GM23248 (cell line): ENCODE results near the gene DTNA. TPM values are rescaled to one million over a fixed set of nuclear protein-coding genes. Genes with fewer than 3 reads are reported as not detected.

Experiments used
- DNase-seq: peaks from one replicate; pipeline ENCODE4 v3.0.0-alpha.2; 2015
- H2AFZ ChIP-seq: fragments of 200-600 bp; sonication (generic); 2 replicates; pipeline ENCODE4 v1.6.1; 2016; ENCODE audit warnings: antibody characterized with exemption
- H3F3A ChIP-seq: fragments of 200-600 bp; sonication (generic); 2 replicates; pipeline ENCODE4 v1.6.1; 2016; ENCODE audit warnings: mild to moderate bottlenecking, antibody characterized with exemption, mixed run types; ENCODE audit not compliant: insufficient read depth
- H3K27ac ChIP-seq: fragments of 200-600 bp; sonication (generic); 2 replicates; pipeline ENCODE4 v1.5.1; 2016; ENCODE audit warnings: mild to moderate bottlenecking
- H3K27me3 ChIP-seq: fragments of 200-600 bp; sonication (generic); replicated peaks from 2 replicates; pipeline ENCODE4 v1.6.1; 2016; ENCODE audit warnings: mild to moderate bottlenecking; ENCODE audit not compliant: insufficient read depth
- H3K36me3 ChIP-seq: fragments of 200-600 bp; sonication (generic); 2 replicates; pipeline ENCODE4 v1.6.1; 2016; ENCODE audit warnings: low read depth, mild to moderate bottlenecking
- H3K4me1 ChIP-seq: fragments of 200-600 bp; sonication (generic); 2 replicates; pipeline ENCODE4 v1.6.1; 2016; ENCODE audit warnings: mild to moderate bottlenecking; ENCODE audit not compliant: insufficient read depth
- H3K4me2 ChIP-seq: fragments of 200-600 bp; sonication (generic); one replicate; pipeline ENCODE4 v1.6.1; 2016; ENCODE audit warnings: mild to moderate bottlenecking; ENCODE audit not compliant: unreplicated experiment
- H3K4me3 ChIP-seq: fragments of 200-600 bp; sonication (generic); 2 replicates; pipeline ENCODE4 v1.5.1; 2016; ENCODE audit warnings: mild to moderate bottlenecking
- H3K79me2 ChIP-seq: fragments of 200-600 bp; sonication (generic); 2 replicates; pipeline ENCODE4 v1.6.1; 2016; ENCODE audit warnings: mild to moderate bottlenecking; ENCODE audit not compliant: insufficient read depth
- H3K9ac ChIP-seq: fragments of 200-600 bp; sonication (generic); 2 replicates; pipeline ENCODE4 v1.6.1; 2016; ENCODE audit warnings: mild to moderate bottlenecking
- H3K9me2 ChIP-seq: fragments of 200-600 bp; sonication (generic); 2 replicates; pipeline ENCODE4 v1.6.1; 2016; ENCODE audit warnings: mixed run types, mild to moderate bottlenecking, moderate library complexity; ENCODE audit not compliant: insufficient read depth
- H3K9me3 ChIP-seq: fragments of 200-600 bp; sonication (generic); one replicate; pipeline ENCODE4 v1.6.1; 2017; ENCODE audit warnings: low read depth
- H4K20me1 ChIP-seq: fragments of 200-600 bp; sonication (generic); 2 replicates; pipeline ENCODE4 v1.6.0; 2016; ENCODE audit not compliant: insufficient read depth
- EZH2 ChIP-seq: fragments of 200-600 bp; sonication (generic); IDR thresholded peaks from 2 replicates; pipeline ENCODE4 v1.6.1; 2018; ENCODE audit warnings: antibody characterized with exemption, mild to moderate bottlenecking; ENCODE audit not compliant: insufficient read depth, poor library complexity, severe bottlenecking
- EZH2phosphoT487 ChIP-seq: fragments of 200-600 bp; sonication (generic); IDR thresholded peaks from 2 replicates; pipeline ENCODE4 v1.6.1; 2018; ENCODE audit warnings: antibody characterized with exemption, moderate library complexity, mild to moderate bottlenecking, low read depth; ENCODE audit not compliant: insufficient read depth
- WGBS, 2 experiments: methylation state at CpG; one replicate each; pipeline ENCODE4 v1.1.6; 2015 to 2017; ENCODE audit warnings: low lambda C conversion rate in 2 of 2, low coverage in 1 of 2; ENCODE audit errors: missing lambda C conversion rate in 2 of 2; 5-methylcytosine and 5-hydroxymethylcytosine counted together
- in situ Hi-C: fragments of 300-500 bp; cut with MboI; formaldehyde crosslinking; loops from 2 replicates; pipeline ENCODE4 v1.15.0; 2020
- polyA plus RNA-seq: library from polyadenylated mRNA; unstranded; fragments of >200 nt; fragmentation: Nextera tagmentation; extraction: Ambion mirVana; gene quantifications from 2 replicates; pipeline ENCODE4 v1.2.1, GENCODE V29; 2016
- total RNA-seq: library from RNA; depleted of rRNA; stranded (reverse); fragments of >200 nt; shearing (Covaris generic); gene quantifications from 2 replicates; pipeline ENCODE4 v1.2.3, GENCODE V29; 2014

DTNA gene
- total and polyA plus RNA-seq, 2 experiments from 2014 or later: 4.2 to 5.5 TPM

DNA sequence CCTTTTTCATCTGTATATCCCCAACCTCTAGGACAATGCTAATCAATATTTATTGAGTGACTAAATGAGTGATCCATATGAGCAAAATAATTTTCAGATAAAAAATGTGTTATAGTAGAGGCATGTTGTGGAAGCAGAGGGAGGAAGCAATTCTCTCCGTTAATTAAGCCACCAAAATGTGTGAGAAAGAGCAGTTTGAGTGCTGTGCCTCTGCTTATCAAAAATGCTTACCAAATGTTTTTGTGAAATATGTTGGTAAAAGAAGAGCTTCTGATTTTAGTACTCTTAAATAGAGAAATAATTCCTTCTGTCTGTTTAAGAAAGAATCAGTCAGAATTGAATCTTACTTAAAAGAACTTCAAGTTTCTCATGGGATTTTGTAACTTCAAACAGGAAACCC lies 90.3 kb downstream of the DTNA start:
- Histone ChIP-seq H3K79me2 (no peaks in the 10 kb centered on the region), H3K27me3 (no peaks in the 10 kb centered on the region), H3F3A (peaks cover 8% of the 10 kb centered on the region; the same call in 1 of the 2 replicates), H3K9me2 (no peaks in the 10 kb centered on the region), H3K27ac (no peak overlapping the region), H2AFZ (no peak overlapping the region), H3K4me2 (no peak overlapping the region), H3K9me3 (no peaks in the 10 kb centered on the region), H4K20me1 (no peaks in the 10 kb centered on the region), H3K9ac (no peak overlapping the region), H3K4me3 (no peak overlapping the region), H3K4me1 (peaks cover 9% of the 10 kb centered on the region), H3K36me3 (no peaks in the 10 kb centered on the region)
- in situ Hi-C loops: no loop called here
- DNase-seq: no peak
- WGBS, 2 experiments: 91 to 98% methylated on average over 1 of the region's 1 CpG
- TF ChIP-seq EZH2phosphoT487: no peak
- TF ChIP-seq EZH2: no peak

DNA sequence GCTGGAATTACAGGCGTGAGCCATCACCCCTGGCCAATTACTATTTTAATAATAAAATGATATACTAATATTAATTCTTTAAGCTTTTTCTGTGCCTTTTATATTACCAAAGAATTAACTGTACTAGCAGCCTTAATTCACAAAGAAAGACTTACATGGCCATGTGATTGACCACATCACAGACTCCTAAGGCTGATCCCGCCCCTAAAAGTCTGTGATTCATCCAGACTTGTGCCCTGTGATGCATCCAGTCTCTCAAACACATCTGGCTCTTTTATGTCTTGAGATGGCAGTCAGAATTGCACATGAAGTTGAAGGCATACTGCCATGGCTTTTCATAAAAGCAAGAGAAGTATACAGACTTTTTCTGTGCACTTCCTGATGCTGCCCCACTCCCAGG lies 91.7 kb downstream of the DTNA start:
- no peak overlapping the region for H3K4me3 ChIP-seq
- TF ChIP-seq EZH2phosphoT487 (no peak), EZH2 (no peak)
- no peaks in the 10 kb centered on the region for H3K27me3 ChIP-seq
- no peaks in the 10 kb centered on the region for H3K36me3 ChIP-seq
- H3K4me1 ChIP-seq: peaks cover 9% of the 10 kb centered on the region
- H2AFZ ChIP-seq: no peak overlapping the region
- WGBS, 2 experiments: 10 to 20% methylated on average over 2 of the region's 2 CpGs
- H3K9me3 ChIP-seq: no peaks in the 10 kb centered on the region
- no peaks in the 10 kb centered on the region for H3K79me2 ChIP-seq
- peak; percentile 89 for DNase-seq
- peak overlapping the region; percentile 28 for H3K27ac ChIP-seq
- H3F3A ChIP-seq: peaks cover 8% of the 10 kb centered on the region; the same call in 1 of the 2 replicates
- no peaks in the 10 kb centered on the region for H4K20me1 ChIP-seq
- H3K4me2 ChIP-seq: no peak overlapping the region
- in situ Hi-C loops: no loop called here
- H3K9ac ChIP-seq: no peak overlapping the region
- H3K9me2 ChIP-seq: no peaks in the 10 kb centered on the region

DNA sequence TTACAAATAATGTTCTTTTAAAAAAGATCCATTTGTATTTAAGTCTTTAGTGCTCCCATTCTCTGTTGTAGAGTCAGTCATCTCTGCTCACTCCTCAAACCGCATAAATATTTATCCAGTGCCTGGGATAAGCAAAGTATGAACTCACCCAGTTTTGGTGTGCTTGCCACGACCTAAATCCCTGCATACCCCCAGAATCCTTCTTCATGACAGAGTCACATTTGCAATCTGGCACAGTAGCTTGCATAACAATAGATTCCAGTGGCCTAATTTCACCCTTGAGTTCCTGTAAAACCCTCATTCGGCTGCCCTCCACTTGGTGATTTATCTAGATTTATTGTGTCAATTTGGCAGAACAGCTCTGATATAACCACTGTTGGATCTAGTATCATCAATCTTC lies 92.9 kb downstream of the DTNA start:
- DNase-seq: peak; percentile 66
- Histone ChIP-seq H3K9ac (no peak overlapping the region), H3K27ac (peak overlapping the region; percentile 28)

DNA sequence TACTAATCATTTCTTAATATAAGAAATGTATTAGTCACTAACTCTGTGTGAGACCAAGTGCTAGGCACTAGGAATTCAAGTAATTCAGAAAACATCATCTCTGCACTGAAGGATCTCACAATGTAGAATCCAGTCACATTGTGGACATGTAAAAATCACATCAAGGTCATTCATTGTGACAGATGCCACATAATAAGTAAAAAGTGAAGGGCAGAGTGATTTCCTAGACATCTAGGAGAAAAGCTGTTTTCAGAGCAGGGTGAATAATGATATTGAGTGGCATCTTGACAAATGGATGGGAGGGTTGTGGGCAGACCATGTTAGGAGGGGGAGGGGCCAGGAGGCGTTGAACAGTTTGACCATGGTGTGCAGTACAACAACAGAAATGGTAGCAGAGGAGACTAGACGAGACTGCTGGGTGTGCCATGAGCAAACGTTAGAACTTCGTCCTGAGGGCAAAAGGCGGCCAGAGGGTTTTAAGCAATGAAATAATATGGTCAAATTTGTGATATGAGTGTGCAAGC lies 93.8 kb downstream of the DTNA start:
- no peaks in the 10 kb centered on the region for H3K27me3 ChIP-seq
- in situ Hi-C loops: no loop called here
- H3K9me3 ChIP-seq: no peaks in the 10 kb centered on the region
- H3K9ac ChIP-seq: no peak overlapping the region
- H3K4me3 ChIP-seq: no peak overlapping the region
- H3F3A ChIP-seq: peaks cover 8% of the 10 kb centered on the region; the same call in 1 of the 2 replicates
- peaks cover 9% of the 10 kb centered on the region for H3K4me1 ChIP-seq
- no peaks in the 10 kb centered on the region for H4K20me1 ChIP-seq
- DNase-seq: no peak
- H3K9me2 ChIP-seq: no peaks in the 10 kb centered on the region
- no peaks in the 10 kb centered on the region for H3K36me3 ChIP-seq
- H3K79me2 ChIP-seq: no peaks in the 10 kb centered on the region
- H3K4me2 ChIP-seq: no peak overlapping the region
- 90 to 92% methylated on average over 5 of the region's 5 CpGs for WGBS, 2 experiments
- no peak overlapping the region for H3K27ac ChIP-seq
- no peak overlapping the region for H2AFZ ChIP-seq
- no peak for TF ChIP-seq EZH2phosphoT487
- TF ChIP-seq EZH2: no peak

More for the DNA sequence above, 92.9 kb downstream of the DTNA start:
- no peaks in the 10 kb centered on the region for H3K9me3 ChIP-seq
- no peaks in the 10 kb centered on the region for H3K27me3 ChIP-seq
- no peaks in the 10 kb centered on the region for H4K20me1 ChIP-seq
- in situ Hi-C loops: no loop called here
- H2AFZ ChIP-seq: no peak overlapping the region
- no peaks in the 10 kb centered on the region for H3K79me2 ChIP-seq
- peaks cover 8% of the 10 kb centered on the region; the same call in 1 of the 2 replicates for H3F3A ChIP-seq
- H3K9me2 ChIP-seq: no peaks in the 10 kb centered on the region
- WGBS, 2 experiments: 27 to 29% methylated on average over 3 of the region's 3 CpGs
- no peak overlapping the region for H3K4me2 ChIP-seq
- no peaks in the 10 kb centered on the region for H3K36me3 ChIP-seq
- TF ChIP-seq EZH2phosphoT487 (no peak), EZH2 (no peak)
- no peak overlapping the region for H3K4me3 ChIP-seq
- peaks cover 9% of the 10 kb centered on the region for H3K4me1 ChIP-seq
